ENCODE data around the gene FUZ.
A peak's percentile ranks its signal among the peaks of the same experiment; 100 is the strongest.

FUZ gene

GRCh38 chr19:49812997-49813861 lies at the start of gene FUZ:
Gene FUZ, minus strand, starts transcription at chr19:49813292. Its CDS starts 186 bp downstream, at chr19:49813106.
- DNase-seq, result peak; percentile 99

- no peak for DNase-seq
Measured at GRCh38 chr19:49862391-49863253, 49.5 kb upstream of the FUZ start.

- no peak for DNase-seq
Measured at GRCh38 chr19:49861541-49862378, 48.7 kb upstream of the FUZ start.

- peak; percentile 35 for DNase-seq
Measured at GRCh38 chr19:49861107-49861506, 48.0 kb upstream of the FUZ start.

GRCh38 chr19:49860336-49861102 lies 47.4 kb upstream of the FUZ start:
- DNase-seq, result no peak

GRCh38 chr19:49859682-49860335 lies 46.7 kb upstream of the FUZ start:
- DNase-seq, result no peak

GRCh38 chr19:49858088-49858985 lies 45.2 kb upstream of the FUZ start:
- DNase-seq, result no peak

- no peak for DNase-seq
Measured at GRCh38 chr19:49857838-49858087, 44.7 kb upstream of the FUZ start.

- no peak for DNase-seq
Measured at GRCh38 chr19:49857061-49857837, 44.2 kb upstream of the FUZ start.

GRCh38 chr19:49856574-49857021 lies 43.5 kb upstream of the FUZ start:
- no peak for DNase-seq

GRCh38 chr19:49855676-49856573 lies 42.8 kb upstream of the FUZ start:
- no peak for DNase-seq

- DNase-seq, result no peak
Measured at GRCh38 chr19:49855277-49855675, 42.2 kb upstream of the FUZ start.

GRCh38 chr19:49854378-49855263 lies 41.5 kb upstream of the FUZ start:
- no peak for DNase-seq

GRCh38 chr19:49853852-49854377 lies 40.8 kb upstream of the FUZ start:
- DNase-seq, result no peak

GRCh38 chr19:49852631-49853126 lies 39.6 kb upstream of the FUZ start:
- no peak for DNase-seq

- peak; percentile 45 for DNase-seq
Measured at GRCh38 chr19:49851456-49852259, 38.6 kb upstream of the FUZ start.
